T47D (cell line): ENCODE results near the gene FGD4.

Experiments used
- DNase-seq, 2 experiments: peaks; one replicate each; pipeline versions ENCODE4 v3.0.0 to v3.0.0-alpha.2; 2011 to 2012; ENCODE audit warnings: low read depth in 1 of 2, low spot score in 1 of 2
- JUND ChIP-seq: IDR thresholded peaks from 2 replicates; pipeline ENCODE4 v1.6.1; 2012; ENCODE audit warnings: low read depth
- in situ Hi-C: cut with HindIII; loops from 2 replicates; pipeline ENCODE4 v1.10.0; 2016; ENCODE audit warnings: low sequenced_read_pairs, low pct_unique_long_range_greater_than_20kb

FGD4 gene

GRCh38 chr12:32693036-32693435 is 293.7 kb downstream of the FGD4 start:
- in situ Hi-C loops = no loop called here
- no peak for DNase-seq
- no peak for TF ChIP-seq JUND
